ENCODE data around the gene ADPRHL1.
"Not testable (repeated sequence)": the region's sequence is repeated elsewhere in the genome, so short reads cannot be mapped to it uniquely, and the experiment has no call there.

Gene ADPRHL1

DNA sequence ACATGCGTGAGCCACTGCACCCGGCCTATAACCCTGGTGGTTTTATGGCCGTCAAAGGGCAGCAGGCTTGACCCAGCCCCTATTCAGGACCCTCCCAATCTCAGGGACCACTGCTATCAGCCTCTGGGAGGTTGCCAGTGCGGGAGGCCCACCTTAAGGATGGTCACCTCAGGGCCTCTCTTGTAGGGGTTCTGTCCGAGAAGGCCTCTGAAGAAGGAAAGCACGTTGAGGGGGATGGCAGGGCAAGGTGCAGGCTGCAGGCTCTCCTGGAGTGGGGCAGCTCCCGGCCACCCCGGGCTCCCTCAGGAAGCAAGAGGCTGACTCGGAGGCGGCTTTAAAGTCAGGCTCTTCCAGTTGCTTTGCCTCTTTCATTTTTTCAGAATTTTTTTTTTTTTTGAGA is 83.4 kb downstream of the ADPRHL1 start:
- no peak for DNase-seq (ENCODE audit: low spot score)

- no peak for DNase-seq (ENCODE audit: low spot score)
Measured at GRCh38 chr13:113369189-113369588, 84.1 kb downstream of the ADPRHL1 start.

- not testable (repeated sequence) for DNase-seq (ENCODE audit: low spot score)
Measured at GRCh38 chr13:113368353-113368752, 84.9 kb downstream of the ADPRHL1 start.

- DNase-seq (ENCODE audit: low spot score): no peak
Measured at GRCh38 chr13:113367771-113368170, 85.5 kb downstream of the ADPRHL1 start.

GRCh38 chr13:113367020-113367560 is 86.2 kb downstream of the ADPRHL1 start:
- DNase-seq (ENCODE audit: low spot score): no peak

DNA sequence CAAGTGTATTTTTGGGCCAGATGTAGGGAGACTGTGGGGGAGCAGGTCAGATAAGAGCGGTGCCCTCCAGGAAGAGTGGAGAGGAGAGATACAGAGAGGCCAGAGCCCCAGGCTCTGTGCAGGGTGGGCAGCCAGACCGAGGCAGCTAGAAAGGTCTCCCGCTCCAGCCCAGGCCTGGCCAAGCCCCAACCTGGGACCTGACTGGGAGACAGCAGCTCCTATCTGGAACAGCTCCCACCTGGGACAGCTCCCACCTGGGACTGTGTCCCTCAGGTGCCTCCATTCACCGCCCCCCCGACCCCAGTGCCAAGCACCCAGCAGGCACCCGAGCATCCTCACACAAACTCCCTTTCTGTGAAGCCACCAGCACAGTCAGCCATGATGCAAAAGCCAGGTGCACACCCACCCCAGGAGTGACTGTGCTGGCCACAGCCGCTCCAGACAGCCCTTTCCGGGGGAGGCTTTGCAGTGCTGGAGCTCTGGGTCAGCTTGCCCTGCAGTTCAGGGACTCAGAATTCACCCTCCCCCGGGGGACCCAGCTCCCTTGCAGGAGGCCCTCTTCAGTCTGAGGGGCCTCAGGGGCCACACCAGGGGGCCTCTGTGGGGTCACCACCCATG is 87.2 kb downstream of the ADPRHL1 start:
- no peak for DNase-seq (ENCODE audit: low spot score)

DNA sequence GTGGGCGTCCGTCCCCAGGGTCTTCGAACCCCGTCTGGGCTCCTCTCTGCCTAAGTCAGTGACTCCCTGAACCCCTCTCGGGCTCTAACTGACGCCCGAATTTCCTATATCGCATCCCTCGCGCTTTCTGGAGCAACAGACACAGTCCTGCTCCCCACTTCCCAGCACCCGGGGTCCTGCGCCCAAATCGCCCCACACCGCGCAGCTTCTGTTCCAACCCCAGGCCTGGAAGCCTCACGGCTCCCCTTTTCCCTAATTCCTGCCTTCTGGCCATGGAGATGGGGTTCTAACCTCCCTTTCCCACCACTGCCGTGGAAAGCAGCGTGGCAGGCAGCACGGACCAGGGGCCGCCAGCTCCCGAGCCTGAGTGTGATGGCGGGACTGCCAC is 87.7 kb downstream of the ADPRHL1 start:
- DNase-seq (ENCODE audit: low spot score): no peak

DNA sequence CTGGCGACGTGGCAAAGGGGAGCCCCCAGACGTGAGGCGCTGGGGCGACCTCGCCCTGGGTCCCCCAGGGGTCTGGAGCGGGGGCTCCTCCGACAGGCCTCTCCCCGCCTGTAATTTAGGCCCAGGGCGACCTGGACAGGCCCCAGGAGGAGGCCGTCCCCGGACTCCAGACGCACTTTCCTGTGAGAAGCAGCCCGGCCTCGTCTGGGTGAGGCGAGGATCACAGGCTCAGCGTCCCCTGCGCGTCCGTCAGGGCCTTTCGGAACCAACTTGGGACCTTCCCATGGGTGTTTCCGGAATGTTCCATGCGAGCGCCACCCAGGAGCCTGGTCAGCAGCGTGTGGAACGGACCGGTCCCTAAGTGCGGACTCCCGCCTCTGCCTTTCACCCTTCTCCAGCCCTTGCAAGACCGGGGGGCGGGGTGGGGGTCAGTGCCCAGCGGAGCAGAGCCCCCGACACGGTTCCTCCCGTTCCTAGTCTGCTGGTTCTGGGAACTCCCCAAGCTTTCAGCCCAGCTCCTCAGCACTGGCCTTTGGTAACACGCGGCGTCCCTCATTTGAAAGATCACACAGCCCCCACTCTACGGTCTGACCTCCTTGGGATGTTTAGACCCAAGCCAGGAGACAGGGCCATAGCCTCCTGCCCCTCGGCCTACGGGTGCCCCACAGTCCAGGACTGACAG is 88.2 kb downstream of the ADPRHL1 start:
- no peak for DNase-seq (ENCODE audit: low spot score)

DNA sequence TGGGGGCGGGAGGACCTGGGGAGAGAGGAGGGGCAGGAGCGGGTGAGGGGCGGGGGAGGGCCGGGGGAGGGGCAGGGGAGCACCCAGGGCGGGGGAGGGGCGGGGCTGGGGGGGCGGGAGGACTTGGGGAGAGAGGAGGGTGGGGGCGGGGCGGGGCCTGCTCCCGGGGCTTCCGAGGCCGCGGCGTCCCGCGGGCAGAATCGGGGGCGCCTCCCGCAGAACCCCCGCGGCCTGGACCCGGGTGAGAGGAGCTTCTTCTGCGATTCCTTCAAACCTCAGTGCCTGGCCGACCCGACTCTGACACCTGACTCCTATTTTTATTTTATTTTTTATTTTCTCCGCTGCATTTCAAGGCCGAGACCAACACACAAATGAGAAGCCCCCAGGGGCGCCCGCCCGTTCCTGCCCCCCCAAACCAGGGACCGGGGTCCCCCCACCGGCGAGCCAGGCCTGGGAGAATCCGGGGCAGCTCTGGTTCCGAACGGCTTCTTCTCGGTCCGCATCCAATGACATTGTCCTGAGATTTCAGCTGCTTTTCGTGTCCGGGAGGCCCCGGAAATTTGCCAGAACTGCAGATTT is 88.9 kb downstream of the ADPRHL1 start:
- no peak for DNase-seq (ENCODE audit: low spot score)

DNA sequence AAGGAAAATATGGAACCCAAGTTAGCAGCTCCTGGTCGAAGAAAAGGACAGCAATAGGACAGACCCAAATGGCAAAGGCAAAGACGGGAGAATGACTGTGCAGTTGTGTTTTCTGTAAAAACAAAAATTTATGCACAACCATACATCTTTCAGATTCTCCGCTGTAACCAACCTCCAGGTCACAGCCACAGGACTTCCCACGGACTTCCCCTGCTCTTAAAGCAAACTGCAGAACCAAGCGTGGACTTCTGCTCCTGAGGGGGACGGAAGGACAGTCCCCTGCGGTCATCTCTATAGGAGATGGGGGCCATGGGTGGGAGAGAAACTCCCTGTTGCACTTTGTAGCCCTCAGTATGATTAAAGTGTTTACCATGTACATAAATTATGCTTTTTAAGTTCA is 91.9 kb downstream of the ADPRHL1 start:
- no peak for DNase-seq (ENCODE audit: low spot score)

GRCh38 chr13:113360446-113360845 is 92.8 kb downstream of the ADPRHL1 start:
- DNase-seq (ENCODE audit: low spot score): no peak

DNA sequence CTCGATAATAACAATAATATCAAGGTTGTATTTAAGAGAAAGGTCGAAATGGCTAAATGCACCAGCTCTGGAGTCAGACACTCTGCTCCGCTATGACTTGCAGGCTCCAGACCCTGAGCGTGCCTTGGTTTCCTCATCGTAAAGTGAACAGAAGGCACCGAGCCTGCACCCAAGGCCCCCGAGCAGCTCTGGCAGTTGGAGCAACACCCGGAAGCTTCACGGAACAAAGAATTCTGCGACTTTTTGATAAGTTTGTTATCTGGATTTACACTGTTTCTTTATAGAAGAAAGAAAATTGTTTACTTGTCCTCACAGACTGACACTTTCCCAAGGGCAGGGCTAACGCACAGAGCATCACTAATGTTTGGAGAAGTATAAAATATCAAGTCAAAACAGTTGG is 93.7 kb downstream of the ADPRHL1 start:
- no peak for DNase-seq (ENCODE audit: low spot score)

DNA sequence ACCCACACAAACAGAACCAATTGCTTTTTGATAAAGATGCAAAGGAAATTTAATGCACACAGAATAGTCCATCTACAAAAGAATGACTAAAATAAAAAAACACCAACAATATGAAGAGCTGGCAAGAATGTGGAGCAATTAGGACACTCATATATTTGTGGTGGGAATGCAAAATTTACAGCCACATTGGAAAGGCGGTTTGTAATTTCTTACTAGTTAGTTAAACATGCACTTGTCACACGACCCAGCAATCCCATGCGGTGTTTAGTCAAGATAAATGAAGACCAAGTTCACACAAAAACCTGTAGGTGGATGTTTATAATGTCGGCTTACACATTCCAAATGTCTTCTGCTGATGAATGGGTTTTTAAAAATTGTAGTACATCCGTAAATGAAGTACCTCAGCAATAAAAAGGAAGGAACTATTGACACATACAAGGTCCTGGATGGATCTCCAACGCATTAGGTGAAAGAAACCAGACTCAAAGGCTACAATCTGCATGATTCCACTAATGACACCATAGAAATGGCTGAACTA is 94.6 kb downstream of the ADPRHL1 start:
- DNase-seq (ENCODE audit: low spot score): no peak

DNA sequence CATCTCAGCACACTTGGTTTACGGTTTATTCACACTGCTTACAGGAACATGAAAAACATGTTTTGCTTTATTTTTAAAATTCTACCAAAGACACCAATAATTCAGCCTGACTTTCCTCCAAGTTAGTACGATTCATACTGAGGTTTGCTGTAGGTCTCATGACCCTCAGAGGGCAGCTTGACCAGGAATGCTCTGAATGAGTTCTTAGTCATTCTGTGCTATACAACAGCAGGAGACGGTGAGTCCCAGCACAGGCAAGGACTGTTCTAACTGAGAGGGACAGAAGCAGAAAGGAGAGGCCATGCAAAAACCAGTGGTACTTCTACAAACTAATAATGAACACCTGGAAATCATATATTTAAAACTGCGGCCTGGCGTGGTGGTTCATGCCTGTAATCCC is 95.8 kb downstream of the ADPRHL1 start:
- peak; percentile 11 for DNase-seq (ENCODE audit: low spot score)

DNA sequence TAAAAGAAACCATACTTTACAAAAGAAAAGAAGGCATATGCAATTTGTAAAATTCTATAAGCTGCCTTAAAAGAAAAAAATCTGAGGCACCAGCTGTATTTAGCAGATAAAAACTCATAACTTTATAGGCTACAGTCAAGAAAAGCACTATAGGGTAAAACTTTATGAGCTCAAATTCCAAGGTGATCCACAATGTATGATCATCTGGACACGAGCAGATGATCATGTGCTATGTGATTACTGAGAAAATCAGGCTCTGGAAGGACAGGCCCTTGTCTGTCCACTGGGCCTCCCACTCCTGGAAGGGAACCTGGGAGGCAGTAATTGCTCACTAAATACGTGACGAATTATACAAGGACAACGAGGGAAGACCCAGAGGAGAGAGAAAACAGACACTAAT is 96.7 kb downstream of the ADPRHL1 start:
- no peak for DNase-seq (ENCODE audit: low spot score)

GRCh38 chr13:113355621-113356020 is 97.7 kb downstream of the ADPRHL1 start:
- DNase-seq (ENCODE audit: low spot score): no peak

GRCh38 chr13:113354831-113355610 is 98.3 kb downstream of the ADPRHL1 start:
- no peak for DNase-seq (ENCODE audit: low spot score)

DNA sequence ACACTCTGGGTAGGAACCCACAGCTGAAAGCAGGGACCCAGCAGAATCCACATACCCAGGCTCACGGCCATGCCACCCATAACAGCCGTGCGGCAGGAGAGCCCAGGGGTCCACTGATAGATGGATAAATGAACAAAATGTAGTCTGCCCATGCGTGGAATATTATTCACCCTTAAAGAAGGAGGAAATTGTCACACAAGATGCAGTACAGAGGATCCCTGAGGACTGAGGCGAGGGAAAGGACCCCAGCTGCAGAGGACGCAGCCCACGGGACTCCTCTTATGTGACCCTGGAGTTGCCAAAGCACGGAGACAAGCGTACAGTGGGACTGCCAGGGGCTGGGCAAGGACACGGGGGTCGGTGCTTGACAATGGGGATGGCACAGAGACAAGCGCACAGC is 100.0 kb downstream of the ADPRHL1 start:
- no peak for DNase-seq (ENCODE audit: low spot score)

- no peak for DNase-seq (ENCODE audit: low spot score)
Measured at GRCh38 chr13:113351514-113352026, 101.7 kb downstream of the ADPRHL1 start.

DNA sequence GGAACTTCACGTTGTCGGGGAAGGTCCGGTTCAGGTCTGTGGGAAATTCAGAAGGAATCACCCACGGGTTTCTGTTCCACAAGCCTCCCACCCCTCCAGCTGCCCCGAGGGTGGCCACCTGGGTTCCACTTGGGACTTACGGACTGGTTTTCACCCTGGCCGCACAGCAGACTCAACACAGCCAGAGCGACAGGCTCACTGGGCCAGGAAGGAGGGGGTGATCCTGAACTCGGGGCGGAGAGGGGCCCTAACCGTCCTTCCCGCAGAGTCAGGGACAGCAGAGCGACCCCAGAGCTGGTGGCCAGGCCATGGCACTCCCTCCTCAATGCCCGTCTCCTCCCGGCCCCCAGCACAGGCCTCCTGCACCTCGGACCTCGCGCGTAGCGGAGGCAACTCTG is 102.4 kb downstream of the ADPRHL1 start:
- DNase-seq (ENCODE audit: low spot score): no peak

DNA sequence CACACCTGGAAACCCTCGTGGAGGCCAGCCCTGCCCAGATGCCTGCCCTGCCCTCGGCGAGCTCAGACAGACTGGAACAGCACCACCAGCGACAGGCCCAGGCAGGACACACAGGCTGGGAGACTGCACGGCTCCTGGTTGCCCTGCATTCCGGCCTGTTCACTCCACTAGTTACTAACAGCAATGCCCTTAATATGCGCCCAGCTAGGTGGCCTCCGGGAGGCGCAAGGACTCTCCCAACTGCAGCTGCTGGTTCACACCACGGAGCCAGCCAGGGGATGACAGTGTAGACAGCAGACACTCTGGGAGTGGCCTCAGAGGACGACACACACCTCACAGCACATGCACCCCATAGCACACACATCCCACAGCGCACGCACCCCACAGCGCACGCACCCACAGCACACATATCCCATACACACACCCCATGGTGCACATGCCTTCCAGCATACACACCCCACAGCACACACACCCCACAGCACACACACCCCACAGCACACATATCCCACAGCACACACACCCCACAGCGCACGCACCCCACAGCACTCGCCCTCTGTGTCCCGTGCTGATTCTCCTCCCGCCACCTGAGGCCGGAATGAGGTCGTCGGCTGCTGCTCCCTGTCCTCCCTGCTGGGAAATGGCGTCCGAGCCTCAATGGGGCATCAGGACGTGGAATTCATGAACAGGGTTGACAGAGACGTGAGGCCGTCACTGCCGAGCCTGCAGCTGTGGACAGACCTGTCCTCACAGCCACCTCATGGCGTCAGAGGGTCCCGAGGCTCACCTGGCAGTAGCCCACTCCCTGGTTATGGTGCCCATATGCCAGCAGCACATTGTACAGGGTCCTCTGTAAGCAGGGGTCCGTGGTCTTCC is 103.0 kb downstream of the ADPRHL1 start:
- DNase-seq (ENCODE audit: low spot score): no peak
